ENCODE results near the gene STAT5A.
"Not testable (repeated sequence)": the region's sequence is repeated elsewhere in the genome, so short reads cannot be mapped to it uniquely, and the experiment has no call there.

DNA sequence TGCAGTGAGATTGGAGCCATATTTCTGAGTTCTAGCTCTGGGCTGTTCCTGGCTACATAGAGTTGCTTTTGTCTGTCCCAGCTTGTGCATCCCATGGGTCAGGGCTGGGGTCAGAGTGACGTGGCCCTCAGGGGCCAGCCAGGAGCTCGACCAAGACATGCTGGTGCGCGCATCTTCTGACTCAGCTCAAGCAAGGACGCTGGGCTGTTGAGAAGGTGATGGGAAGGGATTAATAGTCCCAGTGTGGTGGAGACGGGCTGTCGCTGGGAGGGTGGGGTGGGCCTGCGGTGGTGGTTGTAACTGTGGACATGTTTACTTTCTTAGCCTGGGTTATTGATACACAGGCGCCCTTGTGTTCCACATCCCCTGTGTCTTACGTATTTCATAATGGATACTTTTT, 9.5 kb downstream of the STAT5A start:
- TF ChIP-seq, protein P1, sequence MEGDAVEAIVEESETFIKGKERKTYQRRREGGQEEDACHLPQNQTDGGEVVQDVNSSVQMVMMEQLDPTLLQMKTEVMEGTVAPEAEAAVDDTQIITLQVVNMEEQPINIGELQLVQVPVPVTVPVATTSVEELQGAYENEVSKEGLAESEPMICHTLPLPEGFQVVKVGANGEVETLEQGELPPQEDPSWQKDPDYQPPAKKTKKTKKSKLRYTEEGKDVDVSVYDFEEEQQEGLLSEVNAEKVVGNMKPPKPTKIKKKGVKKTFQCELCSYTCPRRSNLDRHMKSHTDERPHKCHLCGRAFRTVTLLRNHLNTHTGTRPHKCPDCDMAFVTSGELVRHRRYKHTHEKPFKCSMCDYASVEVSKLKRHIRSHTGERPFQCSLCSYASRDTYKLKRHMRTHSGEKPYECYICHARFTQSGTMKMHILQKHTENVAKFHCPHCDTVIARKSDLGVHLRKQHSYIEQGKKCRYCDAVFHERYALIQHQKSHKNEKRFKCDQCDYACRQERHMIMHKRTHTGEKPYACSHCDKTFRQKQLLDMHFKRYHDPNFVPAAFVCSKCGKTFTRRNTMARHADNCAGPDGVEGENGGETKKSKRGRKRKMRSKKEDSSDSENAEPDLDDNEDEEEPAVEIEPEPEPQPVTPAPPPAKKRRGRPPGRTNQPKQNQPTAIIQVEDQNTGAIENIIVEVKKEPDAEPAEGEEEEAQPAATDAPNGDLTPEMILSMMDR (conservative IDR thresholded peaks at IDR 0.05 in 1 of 2, IDR thresholded peaks at IDR 0.05 in 1 of 2; ENCODE audit: extremely low read depth in 1 of 2, insufficient read depth in 1 of 2, low read depth in 1 of 2, low read length in 2 of 2), result not testable (repeated sequence)
- not testable (repeated sequence) for TF ChIP-seq EZH2 (IDR thresholded peaks at IDR 0.05; ENCODE audit: borderline replicate concordance, low read length)

All from mammary epithelial cell (primary cell).